NCI-H345 (cell line): ENCODE data around the gene MAPKAPK2.

Source experiments
- DNase-seq: peaks from one replicate; lab custom pipeline; 2025; lab: John Stamatoyannopoulos, UW

The MAPKAPK2 gene

GRCh38 chr1:206722751-206723461 lies 38.2 kb downstream of the MAPKAPK2 start:
- no peak for DNase-seq

- DNase-seq, result no peak
Observed at GRCh38 chr1:206723462-206723804, 38.7 kb downstream of the MAPKAPK2 start.

- no peak for DNase-seq
Observed at GRCh38 chr1:206723805-206724472, 39.2 kb downstream of the MAPKAPK2 start.

GRCh38 chr1:206725109-206725963 lies 40.6 kb downstream of the MAPKAPK2 start:
- DNase-seq, result no peak

GRCh38 chr1:206727981-206728696 lies 43.4 kb downstream of the MAPKAPK2 start:
- no peak for DNase-seq

GRCh38 chr1:206728697-206728987 lies 43.9 kb downstream of the MAPKAPK2 start:
- DNase-seq, result no peak

- DNase-seq, result no peak
Observed at GRCh38 chr1:206729050-206729449, 44.3 kb downstream of the MAPKAPK2 start.

GRCh38 chr1:206729507-206729906 lies 44.8 kb downstream of the MAPKAPK2 start:
- no peak for DNase-seq

- no peak for DNase-seq
Observed at GRCh38 chr1:206732508-206732907, 47.8 kb downstream of the MAPKAPK2 start.

GRCh38 chr1:206732992-206733391 lies 48.3 kb downstream of the MAPKAPK2 start:
- DNase-seq, result no peak

- peak; percentile 21 for DNase-seq
Observed at GRCh38 chr1:206734499-206735142, 49.9 kb downstream of the MAPKAPK2 start.

- no peak for DNase-seq
Observed at GRCh38 chr1:206735553-206736031, 50.9 kb downstream of the MAPKAPK2 start.

- DNase-seq, result no peak
Observed at GRCh38 chr1:206736878-206737728, 52.4 kb downstream of the MAPKAPK2 start.

- DNase-seq, result no peak
Observed at GRCh38 chr1:206737729-206738201, 53.1 kb downstream of the MAPKAPK2 start.

GRCh38 chr1:206738370-206739366 lies 54.0 kb downstream of the MAPKAPK2 start:
- no peak for DNase-seq

GRCh38 chr1:206739411-206740076 lies 54.8 kb downstream of the MAPKAPK2 start:
- DNase-seq, result no peak

GRCh38 chr1:206741142-206741701 lies 56.5 kb downstream of the MAPKAPK2 start:
- DNase-seq, result no peak

GRCh38 chr1:206742719-206743383 lies 58.1 kb downstream of the MAPKAPK2 start:
- DNase-seq, result no peak
